Glutamatergic neuron (in vitro differentiated cells): ENCODE results near the gene SVOPL. TPM values are rescaled to one million over a fixed set of nuclear protein-coding genes. Genes with fewer than 3 reads are reported as not detected.

Experiments used
- DNase-seq: peaks from one replicate; pipeline ENCODE4 v3.0.0; 2022
- H3K27ac Mint-ChIP-seq: one replicate; pipeline ENCODE4 v1.8.0; 2020; ENCODE audit warnings: mild to moderate bottlenecking, mixed read lengths, inconsistent platforms; ENCODE audit not compliant: unreplicated experiment
- H3K27me3 Mint-ChIP-seq: one replicate; pipeline ENCODE4 v1.8.0; 2020; ENCODE audit warnings: mild to moderate bottlenecking, moderate library complexity, mixed read lengths, inconsistent platforms; ENCODE audit not compliant: unreplicated experiment
- H3K36me3 Mint-ChIP-seq: one replicate; pipeline ENCODE4 v1.8.0; 2020; ENCODE audit warnings: mild to moderate bottlenecking, mixed read lengths, inconsistent platforms; ENCODE audit not compliant: unreplicated experiment
- H3K4me1 Mint-ChIP-seq: one replicate; pipeline ENCODE4 v1.8.0; 2020; ENCODE audit warnings: mild to moderate bottlenecking, low read depth, mixed read lengths, inconsistent platforms; ENCODE audit not compliant: unreplicated experiment
- H3K4me3 Mint-ChIP-seq: one replicate; pipeline ENCODE4 v1.8.0; 2020; ENCODE audit warnings: mild to moderate bottlenecking, mixed read lengths, inconsistent platforms; ENCODE audit not compliant: unreplicated experiment
- H3K9me3 Mint-ChIP-seq: one replicate; pipeline ENCODE4 v1.8.0; 2020; ENCODE audit warnings: mild to moderate bottlenecking, moderate library complexity, mixed read lengths, inconsistent platforms; ENCODE audit not compliant: unreplicated experiment
- total RNA-seq: library from RNA; stranded (reverse); fragmentation: NEBNext Ultra II Directional; extraction: Animal tissue kit (Norgen Biotek cat#: 25700); gene quantifications from one replicate; pipeline ENCODE4 v1.2.1, GENCODE V29; 2021; ENCODE audit not compliant: unreplicated experiment
- TF ChIP-seq, protein P1 (sequence below): fragments of 200-600 bp; sonication (generic); IDR thresholded peaks from one replicate; pipeline ENCODE4 v1.5.0; 2021; ENCODE audit not compliant: partially characterized antibody, unreplicated experiment

Gene SVOPL
- total RNA-seq, 1 donor from 2014 or later = not detected

DNA sequence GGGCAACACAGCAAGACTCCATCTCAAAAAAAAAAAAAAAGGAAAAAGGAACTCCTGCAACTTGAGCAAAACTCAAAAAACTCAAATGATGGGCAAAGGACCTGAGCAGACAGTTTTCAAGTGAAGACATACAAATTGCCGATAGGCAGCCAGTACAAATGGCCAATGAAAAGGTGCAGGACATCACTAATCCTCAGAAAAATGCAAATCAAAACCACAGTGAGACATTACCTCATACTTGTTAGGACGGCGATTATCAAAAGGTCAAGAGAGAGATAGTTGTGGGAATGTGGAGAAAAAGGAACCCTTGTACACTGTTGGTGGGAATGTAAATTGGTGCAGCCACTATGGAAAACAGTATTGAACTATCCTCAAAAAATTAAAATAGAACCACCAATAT is 16.8 kb downstream of the SVOPL start:
- no peak overlapping the region for H3K27ac Mint-ChIP-seq
- TF ChIP-seq, protein P1, sequence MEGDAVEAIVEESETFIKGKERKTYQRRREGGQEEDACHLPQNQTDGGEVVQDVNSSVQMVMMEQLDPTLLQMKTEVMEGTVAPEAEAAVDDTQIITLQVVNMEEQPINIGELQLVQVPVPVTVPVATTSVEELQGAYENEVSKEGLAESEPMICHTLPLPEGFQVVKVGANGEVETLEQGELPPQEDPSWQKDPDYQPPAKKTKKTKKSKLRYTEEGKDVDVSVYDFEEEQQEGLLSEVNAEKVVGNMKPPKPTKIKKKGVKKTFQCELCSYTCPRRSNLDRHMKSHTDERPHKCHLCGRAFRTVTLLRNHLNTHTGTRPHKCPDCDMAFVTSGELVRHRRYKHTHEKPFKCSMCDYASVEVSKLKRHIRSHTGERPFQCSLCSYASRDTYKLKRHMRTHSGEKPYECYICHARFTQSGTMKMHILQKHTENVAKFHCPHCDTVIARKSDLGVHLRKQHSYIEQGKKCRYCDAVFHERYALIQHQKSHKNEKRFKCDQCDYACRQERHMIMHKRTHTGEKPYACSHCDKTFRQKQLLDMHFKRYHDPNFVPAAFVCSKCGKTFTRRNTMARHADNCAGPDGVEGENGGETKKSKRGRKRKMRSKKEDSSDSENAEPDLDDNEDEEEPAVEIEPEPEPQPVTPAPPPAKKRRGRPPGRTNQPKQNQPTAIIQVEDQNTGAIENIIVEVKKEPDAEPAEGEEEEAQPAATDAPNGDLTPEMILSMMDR = no peak

DNA sequence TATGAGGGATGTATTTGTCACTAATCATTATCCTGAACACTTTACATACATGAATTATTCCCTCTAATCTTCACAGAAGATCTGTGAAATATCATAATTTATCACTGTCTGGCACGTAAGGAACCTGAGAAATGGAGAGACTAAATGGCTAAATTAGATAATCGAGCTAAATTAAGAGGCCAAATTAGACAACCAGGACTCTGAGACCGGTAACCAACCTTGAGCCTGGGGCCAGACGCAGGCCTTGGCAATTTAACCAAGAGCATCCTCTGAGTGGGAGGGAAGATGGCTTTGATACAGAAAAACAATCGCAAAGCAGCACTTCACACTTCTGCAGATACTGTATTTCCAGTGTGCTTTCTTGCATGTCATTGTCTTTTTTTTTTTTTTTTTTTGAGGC is 21.4 kb downstream of the SVOPL start:
- Mint-ChIP-seq H3K27ac (no peak overlapping the region), H3K4me3 (no peak overlapping the region), H3K27me3 (peaks cover 2% of the 10 kb centered on the region), H3K9me3 (peaks cover 3% of the 10 kb centered on the region), H3K4me1 (no peaks in the 10 kb centered on the region), H3K36me3 (no peaks in the 10 kb centered on the region)
- TF ChIP-seq, protein P1 = no peak
- no peak for DNase-seq

More for the DNA sequence above, 16.8 kb downstream of the SVOPL start:
- Mint-ChIP-seq H3K36me3 (no peaks in the 10 kb centered on the region), H3K4me1 (no peaks in the 10 kb centered on the region), H3K27me3 (no peaks in the 10 kb centered on the region), H3K9me3 (peaks cover 2% of the 10 kb centered on the region), H3K4me3 (no peak overlapping the region)
- DNase-seq = no peak

DNA sequence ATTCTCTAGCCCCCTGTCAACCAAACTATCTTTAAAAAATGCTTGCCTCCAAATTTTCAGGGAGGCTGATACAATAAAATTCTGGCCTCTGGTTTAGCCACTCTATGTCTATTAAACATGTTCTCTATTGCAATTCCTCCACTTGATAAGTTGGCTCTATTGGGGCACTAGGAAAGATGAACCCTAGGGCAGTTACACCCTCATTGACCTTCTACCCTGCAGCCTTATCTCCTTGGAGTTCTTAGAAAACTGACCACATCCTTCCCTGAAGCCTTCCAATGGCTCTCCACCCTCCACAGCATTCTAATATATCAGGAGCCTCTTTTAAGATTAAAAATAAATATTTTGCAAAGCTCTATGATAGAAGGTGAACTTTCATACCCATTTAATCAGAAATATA is 30.6 kb downstream of the SVOPL start:
- no peak for DNase-seq
- Mint-ChIP-seq H3K27ac (no peak overlapping the region), H3K36me3 (no peaks in the 10 kb centered on the region), H3K4me1 (no peaks in the 10 kb centered on the region), H3K4me3 (no peak overlapping the region), H3K27me3 (no peaks in the 10 kb centered on the region), H3K9me3 (peaks cover under 1% of the 10 kb centered on the region)
- TF ChIP-seq, protein P1 = no peak

DNA sequence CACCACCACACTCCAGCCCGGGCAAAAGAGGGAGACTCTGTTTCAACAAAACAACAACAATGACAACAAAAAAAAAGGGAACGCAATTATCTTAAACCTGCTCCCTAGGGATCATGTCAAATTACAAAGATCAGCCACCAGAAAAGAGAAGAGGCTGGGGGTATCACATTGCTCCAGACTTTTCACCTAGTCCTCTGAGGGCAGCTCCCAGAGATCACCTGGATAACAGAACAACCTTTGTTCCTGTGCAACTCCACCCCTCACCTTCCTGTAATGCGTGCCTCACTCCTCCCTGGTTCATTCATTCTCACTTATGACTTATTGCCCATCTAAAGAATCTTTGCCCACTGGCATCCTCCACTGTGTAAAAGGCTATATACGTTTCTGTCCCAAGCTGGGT is 31.8 kb downstream of the SVOPL start:
- Mint-ChIP-seq H3K4me3 (no peak overlapping the region), H3K9me3 (no peaks in the 10 kb centered on the region), H3K4me1 (no peaks in the 10 kb centered on the region), H3K36me3 (no peaks in the 10 kb centered on the region), H3K27ac (no peak overlapping the region), H3K27me3 (no peaks in the 10 kb centered on the region)
- DNase-seq = no peak
- TF ChIP-seq, protein P1 = no peak

DNA sequence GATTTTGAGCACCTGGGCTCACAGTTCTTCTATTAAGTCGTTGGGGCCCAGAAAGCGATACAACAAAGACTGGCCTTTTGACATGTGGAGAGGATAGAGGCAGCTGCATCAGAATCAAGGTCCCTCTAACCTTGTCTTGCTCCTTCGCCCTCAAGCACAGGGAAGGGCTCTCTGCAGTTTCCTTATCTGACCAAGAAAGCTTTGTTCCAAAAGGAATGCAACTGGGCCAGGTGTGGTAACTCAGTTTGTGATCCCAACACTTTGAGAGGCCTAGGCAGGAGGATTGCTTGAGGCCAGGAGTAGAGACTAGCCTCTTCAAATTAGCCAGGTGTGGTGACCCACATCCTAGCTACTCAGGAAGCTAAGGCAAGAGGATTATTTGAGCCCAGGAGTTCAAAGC is 32.2 kb downstream of the SVOPL start:
- DNase-seq = no peak
- no peaks in the 10 kb centered on the region for H3K4me1 Mint-ChIP-seq
- no peaks in the 10 kb centered on the region for H3K27me3 Mint-ChIP-seq
- no peak overlapping the region for H3K4me3 Mint-ChIP-seq
- H3K27ac Mint-ChIP-seq = no peak overlapping the region
- H3K36me3 Mint-ChIP-seq = no peaks in the 10 kb centered on the region
- H3K9me3 Mint-ChIP-seq = no peaks in the 10 kb centered on the region
- TF ChIP-seq, protein P1 = no peak
